Calu3 (cell line): Measurements from ENCODE around the gene MGAT5. TPM values are rescaled to one million over a fixed set of nuclear protein-coding genes. Genes with fewer than 3 reads are reported as not detected.

Source experiments
- BruUV-seq: library from RNA; stranded (reverse); fragments of 400-500 nt; replicated peaks from 2 replicates; lab custom pipeline; 2021; lab: Mats Ljungman, UMichigan
- CTCF ChIA-PET: fragments of 300-600 bp; sonication (Branson Sonifier 250); formaldehyde crosslinking; loops from one replicate; lab custom pipeline; 2022; ENCODE audit warnings: antibody characterized with exemption; lab: Charles Lee
- DNase-seq: peaks from one replicate; pipeline ENCODE4 v3.0.0; 2022
- H3K27ac Mint-ChIP-seq: one replicate; pipeline ENCODE4 v1.8.0; 2022; ENCODE audit warnings: mixed read lengths; ENCODE audit not compliant: unreplicated experiment
- H3K27me3 Mint-ChIP-seq: one replicate; pipeline ENCODE4 v1.8.0; 2022; ENCODE audit warnings: mixed read lengths; ENCODE audit not compliant: unreplicated experiment
- H3K36me3 Mint-ChIP-seq: one replicate; pipeline ENCODE4 v1.8.0; 2022; ENCODE audit warnings: mild to moderate bottlenecking, moderate library complexity, mixed read lengths; ENCODE audit not compliant: insufficient read depth, unreplicated experiment
- H3K4me1 Mint-ChIP-seq: one replicate; pipeline ENCODE4 v1.8.0; 2022; ENCODE audit warnings: mild to moderate bottlenecking, low read depth, mixed read lengths; ENCODE audit not compliant: unreplicated experiment
- H3K4me3 Mint-ChIP-seq: one replicate; pipeline ENCODE4 v1.8.0; 2022; ENCODE audit warnings: mild to moderate bottlenecking, low read depth, moderate library complexity, mixed read lengths; ENCODE audit not compliant: unreplicated experiment
- H3K9me3 Mint-ChIP-seq: one replicate; pipeline ENCODE4 v1.8.0; 2022; ENCODE audit warnings: low read depth, mixed read lengths; ENCODE audit not compliant: unreplicated experiment
- CTCF ChIP-seq: fragments of 200-600 bp; IDR thresholded peaks from one replicate; pipeline ENCODE4 v1.8.0; 2022; ENCODE audit warnings: antibody characterized with exemption; ENCODE audit not compliant: unreplicated experiment
- intact Hi-C: fragments of 100-400 bp; cut with micrococcal nuclease; formaldehyde crosslinking; loops from one replicate; pipeline ENCODE4 v1.10.0; 2022; ENCODE audit not compliant: unreplicated experiment
- total RNA-seq: library from RNA; stranded (reverse); gene quantifications from 2 replicates; pipeline ENCODE4 v1.2.3, GENCODE V29; 2022

The MGAT5 gene
- total RNA-seq, 1 experiment from 2014 or later, result 129 TPM

GRCh38 chr2:134377730-134378129, 123.9 kb downstream of the MGAT5 start:
- no peak overlapping the region for H3K4me3 Mint-ChIP-seq
- TF ChIP-seq CTCF, result no peak
- BruUV-seq, result no TSS peak
- no peaks in the 10 kb centered on the region for H3K36me3 Mint-ChIP-seq
- no peaks in the 10 kb centered on the region for H3K27me3 Mint-ChIP-seq
- intact Hi-C loops, result no loop called here
- H3K27ac Mint-ChIP-seq, result no peak overlapping the region
- no peak for DNase-seq
- no peaks in the 10 kb centered on the region for H3K9me3 Mint-ChIP-seq
- CTCF ChIA-PET, result interaction anchor here (1.2 kb wide), 1 partner anchor 10 kb away, joined by 3 read pairs; no protein-coding TSS in a partner anchor
- no peaks in the 10 kb centered on the region for H3K4me1 Mint-ChIP-seq

GRCh38 chr2:134379293-134379692, 125.4 kb downstream of the MGAT5 start:
- DNase-seq, result no peak
- H3K9me3 Mint-ChIP-seq, result no peaks in the 10 kb centered on the region
- no peaks in the 10 kb centered on the region for H3K27me3 Mint-ChIP-seq
- H3K4me1 Mint-ChIP-seq, result no peaks in the 10 kb centered on the region
- H3K27ac Mint-ChIP-seq, result no peak overlapping the region
- no peaks in the 10 kb centered on the region for H3K36me3 Mint-ChIP-seq
- CTCF ChIA-PET, result no interaction called here
- no peak for TF ChIP-seq CTCF
- H3K4me3 Mint-ChIP-seq, result no peak overlapping the region
- no TSS peak for BruUV-seq
- intact Hi-C loops, result no loop called here

- no peak overlapping the region for H3K27ac Mint-ChIP-seq
- CTCF ChIA-PET, result no interaction called here
These were observed 125.8 kb downstream of the MGAT5 start for GRCh38 chr2:134379722-134380121.

GRCh38 chr2:134381141-134381540, 127.3 kb downstream of the MGAT5 start:
- DNase-seq, result no peak
- peak overlapping the region; percentile 46 for H3K27ac Mint-ChIP-seq
- no peaks in the 10 kb centered on the region for H3K4me1 Mint-ChIP-seq
- H3K36me3 Mint-ChIP-seq, result no peaks in the 10 kb centered on the region
- CTCF ChIA-PET, result no interaction called here
- H3K4me3 Mint-ChIP-seq, result no peak overlapping the region
- BruUV-seq, result no TSS peak
- TF ChIP-seq CTCF, result no peak
- H3K9me3 Mint-ChIP-seq, result no peaks in the 10 kb centered on the region
- intact Hi-C loops, result no loop called here
- H3K27me3 Mint-ChIP-seq, result no peaks in the 10 kb centered on the region

More at GRCh38 chr2:134379722-134380121, 125.8 kb downstream of the MGAT5 start:
- no peak for TF ChIP-seq CTCF
- Mint-ChIP-seq H3K4me3 (no peak overlapping the region), H3K4me1 (no peaks in the 10 kb centered on the region), H3K27me3 (no peaks in the 10 kb centered on the region), H3K9me3 (no peaks in the 10 kb centered on the region), H3K36me3 (no peaks in the 10 kb centered on the region)
- BruUV-seq, result no TSS peak
- intact Hi-C loops, result no loop called here
- no peak for DNase-seq
